GM12875 (cell line): ENCODE data around the gene MYO3B.

ENCODE experiments used
- H3K4me3 ChIP-seq: one replicate; pipeline ENCODE4 v1.5.1; 2011; ENCODE audit warnings: low read depth, low read length, control low read depth
- CTCF ChIP-seq: IDR thresholded peaks from 2 replicates; pipeline ENCODE4 v1.5.1; 2011; ENCODE audit warnings: low read depth, mild to moderate bottlenecking, control low read depth, inconsistent platforms, low read length, moderate library complexity, borderline replicate concordance; ENCODE audit not compliant: insufficient read depth

MYO3B gene

GRCh38 chr2:170504810-170505145, 326.8 kb downstream of the MYO3B start:
- TF ChIP-seq CTCF, result no peak
- no peak overlapping the region for H3K4me3 ChIP-seq

- H3K4me3 ChIP-seq, result no peak overlapping the region
- no peak for TF ChIP-seq CTCF
Observed at GRCh38 chr2:170505631-170506275, 327.8 kb downstream of the MYO3B start.

GRCh38 chr2:170509452-170510193, 331.7 kb downstream of the MYO3B start:
- H3K4me3 ChIP-seq, result no peak overlapping the region
- TF ChIP-seq CTCF, result no peak

GRCh38 chr2:170512266-170512665, 334.3 kb downstream of the MYO3B start:
- TF ChIP-seq CTCF, result no peak

GRCh38 chr2:170514140-170514539, 336.2 kb downstream of the MYO3B start:
- no peak overlapping the region for H3K4me3 ChIP-seq
- no peak for TF ChIP-seq CTCF

More at GRCh38 chr2:170512266-170512665, 334.3 kb downstream of the MYO3B start:
- H3K4me3 ChIP-seq, result no peak overlapping the region

GRCh38 chr2:170517538-170517937, 339.6 kb downstream of the MYO3B start:
- no peak overlapping the region for H3K4me3 ChIP-seq
- TF ChIP-seq CTCF, result no peak

- TF ChIP-seq CTCF, result no peak
Observed at GRCh38 chr2:170518911-170519310, 341.0 kb downstream of the MYO3B start.

More at GRCh38 chr2:170518911-170519310, 341.0 kb downstream of the MYO3B start:
- H3K4me3 ChIP-seq, result no peak overlapping the region
